GM18517 (cell line): Measurements from ENCODE around the gene IL31.
"Not testable (repeated sequence)": the region's sequence is repeated elsewhere in the genome, so short reads cannot be mapped to it uniquely, and the experiment has no call there.

Experiments used
- ATAC-seq: cut with Tn5 transposase; IDR thresholded peaks from one replicate; pipeline ENCODE4 v1.9.1; 2021; ENCODE audit warnings: mild to moderate bottlenecking, moderate library complexity; ENCODE audit not compliant: unreplicated experiment

The IL31 gene

GRCh38 chr12:122194804-122195203, 20.8 kb upstream of the IL31 start:
- ATAC-seq, result no peak

- no peak for ATAC-seq
These were observed 18.4 kb upstream of the IL31 start for GRCh38 chr12:122192441-122192840.

- no peak for ATAC-seq
These were observed 17.0 kb upstream of the IL31 start for GRCh38 chr12:122190842-122191668.

GRCh38 chr12:122189626-122190475, 15.8 kb upstream of the IL31 start:
- no peak for ATAC-seq

- ATAC-seq, result no peak
These were observed 13.4 kb upstream of the IL31 start for GRCh38 chr12:122187466-122187865.

DNA sequence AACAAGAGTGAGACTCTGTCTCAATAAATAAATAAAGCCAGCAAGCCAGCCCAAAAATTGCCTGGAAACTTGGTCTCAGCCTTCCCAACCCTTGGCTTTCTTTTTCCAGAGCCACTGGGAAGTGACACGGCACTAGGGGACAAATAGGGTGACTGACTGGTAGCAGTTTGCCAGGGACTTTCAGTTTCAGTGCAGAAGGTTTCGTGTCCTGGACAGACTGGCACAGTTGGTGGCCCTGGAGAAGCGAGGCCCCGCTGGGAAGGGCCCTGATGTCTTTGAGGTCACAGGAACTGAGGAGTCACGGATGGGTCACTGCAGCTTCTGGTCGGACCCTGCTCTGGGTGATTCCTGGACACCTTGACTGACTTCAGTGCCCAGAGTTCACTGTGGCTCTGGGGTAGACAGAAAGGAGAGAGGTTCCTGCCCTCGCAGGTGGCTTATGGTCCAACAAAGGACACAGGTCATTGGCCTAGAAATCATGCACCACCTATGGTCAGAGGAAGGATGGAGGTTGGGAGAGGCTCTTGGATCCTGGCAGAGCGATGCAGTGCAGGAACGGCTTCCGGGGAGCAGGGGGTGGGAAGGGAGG, 11.6 kb upstream of the IL31 start:
- ATAC-seq, result no peak

- ATAC-seq, result no peak
These were observed 11.1 kb upstream of the IL31 start for GRCh38 chr12:122185079-122185478.

DNA sequence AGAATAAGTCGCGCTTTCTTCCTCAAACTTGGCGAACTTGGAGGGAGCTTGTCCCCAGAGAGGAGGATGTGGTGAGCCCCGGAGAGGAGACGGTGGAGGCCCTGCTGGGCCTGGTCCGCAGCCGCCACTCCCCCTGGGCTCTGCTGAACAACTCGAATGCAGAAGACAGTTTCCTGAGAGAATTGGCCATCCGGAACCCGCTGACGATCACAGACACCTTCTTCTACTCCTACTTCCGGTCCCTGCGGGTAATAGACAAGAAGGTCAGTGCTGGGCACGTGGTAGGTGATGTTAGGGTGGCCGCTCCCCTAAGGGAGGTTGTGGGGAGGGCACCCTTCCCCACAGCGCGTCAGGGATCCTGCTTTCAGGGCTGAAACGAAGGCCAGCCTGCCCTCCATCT, 10.5 kb upstream of the IL31 start:
- ATAC-seq, result no peak

GRCh38 chr12:122183588-122183940, 9.5 kb upstream of the IL31 start:
- no peak for ATAC-seq

GRCh38 chr12:122182887-122183587, 9.0 kb upstream of the IL31 start, which contains the start of gene LRRC43:
Gene LRRC43 (plus strand): TSS chr12:122183123. CDS start chr12:122183145, 22 bp downstream.
- ATAC-seq, result no peak

- ATAC-seq, result not testable (repeated sequence)
These were observed 2.5 kb upstream of the IL31 start for GRCh38 chr12:122176473-122176872.

DNA sequence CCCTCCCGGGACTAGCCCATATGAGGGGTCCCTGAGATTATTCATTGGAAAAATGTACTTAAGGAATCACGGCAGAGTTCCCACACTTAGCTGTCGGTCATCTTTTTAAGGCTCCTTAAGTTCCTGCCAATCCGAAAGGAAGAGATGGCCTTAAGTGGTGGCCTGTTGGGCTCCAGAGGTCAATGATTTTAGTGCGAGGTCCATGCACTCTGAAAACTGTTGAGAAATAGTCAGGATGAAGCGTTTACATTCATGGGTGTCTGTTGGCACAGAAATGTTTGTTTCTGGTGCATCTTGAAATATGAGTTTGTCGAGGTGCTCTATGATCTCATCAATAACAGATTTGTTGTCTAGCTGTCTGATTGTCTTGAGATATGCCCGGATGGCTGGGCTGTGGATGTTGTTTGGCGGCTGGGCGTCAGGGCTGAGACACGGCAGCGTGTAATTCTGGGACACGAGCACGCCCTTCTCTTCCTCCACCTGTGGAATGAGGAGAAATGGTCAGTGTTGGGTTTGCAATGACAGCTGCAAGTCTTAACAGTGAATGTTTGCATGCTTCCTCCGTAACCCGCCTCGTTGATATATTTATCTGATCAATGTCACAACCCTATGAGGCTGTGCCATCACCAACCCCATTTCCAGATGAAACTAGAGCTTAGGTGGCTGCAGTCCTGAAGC, 1.6 kb downstream of the IL31 start:
- ATAC-seq, result no peak

DNA sequence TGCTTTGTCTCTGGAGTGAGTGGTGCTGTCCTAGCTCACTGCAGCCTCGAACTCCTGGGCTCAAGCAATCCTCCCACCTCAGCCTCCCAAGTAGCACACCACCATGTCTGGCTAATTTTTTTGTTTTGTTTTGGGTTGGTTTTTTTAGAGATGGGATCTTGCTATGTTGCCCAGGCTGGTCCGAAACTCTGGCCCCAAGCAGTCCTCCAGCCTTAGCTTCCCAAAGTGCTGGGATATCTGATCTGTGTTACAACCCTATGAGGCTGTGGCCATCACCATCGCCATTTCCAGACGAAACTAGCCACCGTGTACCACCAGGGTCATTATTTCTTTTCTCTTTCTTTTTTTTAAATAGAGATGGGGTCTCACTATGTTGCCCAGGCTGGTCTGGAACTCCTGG, 2.6 kb downstream of the IL31 start:
- no peak for ATAC-seq

DNA sequence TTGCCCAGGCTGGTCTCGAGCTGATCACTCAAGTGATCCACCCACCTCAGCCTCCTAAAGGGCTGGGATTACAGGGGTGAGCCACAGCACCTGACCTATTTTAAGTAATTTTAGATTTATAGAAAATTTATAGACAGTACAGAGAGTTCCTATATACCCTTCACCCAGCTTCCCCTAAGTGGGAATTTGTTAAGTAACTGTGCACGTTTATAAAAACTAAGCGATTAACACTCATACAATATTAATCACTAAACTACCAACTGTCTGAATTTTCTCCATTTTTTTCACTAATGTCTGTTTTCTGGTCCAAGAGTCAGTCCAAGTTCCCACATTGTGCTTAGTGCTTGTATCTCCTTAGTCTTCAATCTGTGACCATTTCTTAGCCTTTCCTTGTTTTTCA, 5.5 kb downstream of the IL31 start:
- ATAC-seq, result no peak

DNA sequence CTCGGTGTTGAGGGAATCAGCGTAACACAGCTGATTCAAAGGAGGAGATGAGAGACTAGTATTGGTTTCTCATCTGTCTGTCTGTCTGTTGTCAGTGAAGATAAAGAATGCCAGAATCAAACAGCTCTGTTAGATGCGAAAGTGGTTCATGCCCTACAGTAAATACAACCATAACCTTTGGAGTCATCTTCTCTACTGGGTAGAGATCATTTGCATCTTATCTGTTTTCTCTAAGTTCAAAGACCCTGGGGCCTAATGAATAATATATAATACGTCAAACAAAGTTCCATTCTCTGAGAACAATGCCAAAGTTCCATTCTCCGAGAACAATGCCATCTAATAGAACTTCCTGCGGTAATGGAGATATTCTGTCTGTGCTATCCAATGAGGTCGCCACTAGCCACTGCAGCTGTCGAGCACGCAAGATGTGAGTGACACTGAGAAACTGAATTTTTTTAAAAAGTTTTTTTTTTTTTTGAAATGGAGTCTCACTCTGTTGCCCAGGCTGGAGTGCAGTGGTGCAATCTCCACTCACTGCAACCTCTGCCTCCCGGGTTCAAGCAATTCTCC, 6.6 kb downstream of the IL31 start:
- ATAC-seq, result no peak

DNA sequence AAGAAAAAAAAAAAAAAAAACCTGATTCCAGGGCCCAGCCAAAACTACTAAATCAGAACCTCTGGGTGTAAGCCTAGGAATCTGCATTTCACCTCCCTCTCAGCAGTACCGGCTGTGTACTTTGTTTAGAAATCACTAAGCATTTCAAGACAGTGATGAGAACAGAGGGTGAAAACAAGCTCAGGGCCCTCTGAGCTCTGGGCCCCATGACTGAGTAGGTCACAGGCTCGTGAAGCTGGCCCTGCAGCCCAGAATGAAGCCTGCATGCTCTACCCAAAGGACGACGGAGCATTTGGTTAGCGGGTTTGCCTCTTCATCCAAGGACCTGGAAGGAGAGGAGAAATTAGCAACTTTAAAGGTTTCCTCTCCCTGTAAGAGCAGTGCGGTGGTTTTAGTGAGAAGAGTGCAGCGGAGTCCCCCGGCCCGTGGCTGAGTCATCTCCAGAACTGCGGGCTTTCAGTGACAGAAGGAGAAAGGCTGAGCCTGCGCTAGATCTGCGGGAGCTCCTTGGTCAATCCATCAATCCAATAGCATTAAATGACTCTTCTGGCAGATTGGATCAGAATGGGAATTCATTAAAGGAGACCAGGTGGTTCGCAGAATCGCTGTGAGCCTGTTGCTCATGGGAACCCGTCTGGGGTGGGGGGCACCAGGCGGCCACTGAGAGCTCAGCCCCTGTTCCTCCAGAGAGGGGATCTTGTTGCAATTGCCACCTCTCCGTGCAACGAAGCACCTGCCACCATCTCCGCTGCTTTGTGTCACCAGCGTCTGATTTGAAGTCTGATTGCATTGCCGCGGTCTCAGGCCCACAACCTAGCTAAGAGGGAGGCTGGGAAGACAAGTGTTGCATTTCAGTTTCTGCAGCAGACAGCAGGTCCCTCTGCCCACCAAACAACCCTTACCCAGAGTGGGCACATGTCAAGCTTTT, 7.3 kb downstream of the IL31 start:
- no peak for ATAC-seq

DNA sequence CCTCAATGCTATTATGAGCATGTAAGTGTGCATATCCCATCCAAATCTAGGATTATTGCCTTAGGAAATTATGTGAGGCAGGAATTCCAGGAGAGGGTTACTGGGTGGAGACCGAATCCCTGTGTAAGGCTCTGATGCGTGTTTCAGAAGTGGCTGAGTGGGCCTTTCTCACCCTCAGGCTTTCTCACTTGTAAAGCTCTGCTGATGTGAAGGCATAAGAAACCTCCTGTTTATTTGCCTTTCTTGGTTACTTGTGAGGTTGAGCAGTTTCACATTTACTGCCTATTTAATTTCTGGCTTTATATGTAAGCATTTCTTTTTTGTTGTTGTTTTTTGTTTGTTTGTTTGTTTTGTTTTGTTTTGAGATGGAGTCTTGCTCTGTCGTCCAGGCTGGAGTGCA, 11.0 kb downstream of the IL31 start:
- no peak for ATAC-seq

GRCh38 chr12:122161682-122162081, 12.3 kb downstream of the IL31 start:
- ATAC-seq, result no peak

DNA sequence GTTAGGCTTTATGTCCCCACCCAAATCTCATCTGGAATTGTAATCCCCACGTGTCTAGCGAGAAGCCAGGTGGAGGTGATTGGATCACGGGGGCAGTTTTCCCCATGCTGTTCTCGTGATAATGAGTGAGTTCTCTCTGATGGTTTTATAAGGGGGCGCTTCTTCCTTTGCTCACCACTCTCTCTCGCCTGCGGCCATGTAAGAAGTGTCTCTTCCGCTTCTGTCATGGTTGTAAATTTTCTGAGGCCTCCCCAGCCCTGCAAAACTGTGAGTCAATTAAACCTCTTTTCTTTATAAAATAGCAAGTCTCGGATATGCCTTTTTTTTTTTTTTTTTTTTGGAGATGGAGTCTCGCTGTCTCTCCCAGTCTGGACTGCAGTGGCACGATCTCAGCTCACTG, 13.3 kb downstream of the IL31 start:
- ATAC-seq, result no peak
